IPS-18c (cell line): ENCODE results near the gene GKN2.

Experiments used
- H3K4me3 ChIP-seq: 2 replicates; pipeline ENCODE4 v1.7.0; 2013; ENCODE audit warnings: low read depth, mild to moderate bottlenecking, low read length, moderate library complexity; ENCODE audit not compliant: insufficient read depth
- H3K9me3 ChIP-seq: one replicate; pipeline ENCODE4 v1.6.1; 2013; ENCODE audit warnings: mild to moderate bottlenecking, low read length, moderate library complexity; ENCODE audit not compliant: control insufficient read depth, insufficient read depth

GKN2 gene, protein sequence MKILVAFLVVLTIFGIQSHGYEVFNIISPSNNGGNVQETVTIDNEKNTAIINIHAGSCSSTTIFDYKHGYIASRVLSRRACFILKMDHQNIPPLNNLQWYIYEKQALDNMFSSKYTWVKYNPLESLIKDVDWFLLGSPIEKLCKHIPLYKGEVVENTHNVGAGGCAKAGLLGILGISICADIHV

DNA sequence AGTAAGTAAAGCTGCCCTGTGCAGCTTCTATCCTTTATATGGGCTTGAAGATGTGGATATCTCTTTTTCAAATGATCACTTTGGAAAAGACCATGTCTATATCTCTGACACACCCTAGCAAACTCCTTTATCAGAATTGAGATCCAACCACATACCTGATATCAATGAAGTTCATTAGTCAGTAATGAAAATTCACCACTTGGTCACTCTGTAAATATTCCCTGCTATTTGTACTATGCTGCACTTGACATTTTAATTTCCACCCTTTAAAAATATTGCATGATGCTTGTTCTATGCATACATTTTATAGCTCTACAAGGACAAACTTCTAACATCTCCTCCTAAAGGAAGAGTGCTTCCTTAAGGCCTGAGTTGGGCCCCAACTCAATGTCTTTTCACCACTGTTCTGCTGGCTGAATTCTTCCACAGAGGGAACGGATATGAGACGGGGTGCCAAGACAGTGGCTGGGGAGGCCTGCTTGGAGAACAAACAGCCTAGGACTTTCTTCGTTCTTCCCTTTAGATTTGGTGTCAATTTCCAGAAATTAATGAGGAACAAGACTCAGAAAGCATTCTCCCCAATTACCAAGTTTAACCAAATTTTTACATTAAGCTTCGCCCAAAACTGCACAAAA lies at the start of gene GKN2:
TSS of gene GKN2 (minus strand) at position 7 of the 635 bp plus-strand sequence. CDS start 32 bp downstream, outside the sequence.
- no peak within 1 kb of the TSS for H3K4me3 ChIP-seq
- no peaks in the 10 kb centered on the region for H3K9me3 ChIP-seq

DNA sequence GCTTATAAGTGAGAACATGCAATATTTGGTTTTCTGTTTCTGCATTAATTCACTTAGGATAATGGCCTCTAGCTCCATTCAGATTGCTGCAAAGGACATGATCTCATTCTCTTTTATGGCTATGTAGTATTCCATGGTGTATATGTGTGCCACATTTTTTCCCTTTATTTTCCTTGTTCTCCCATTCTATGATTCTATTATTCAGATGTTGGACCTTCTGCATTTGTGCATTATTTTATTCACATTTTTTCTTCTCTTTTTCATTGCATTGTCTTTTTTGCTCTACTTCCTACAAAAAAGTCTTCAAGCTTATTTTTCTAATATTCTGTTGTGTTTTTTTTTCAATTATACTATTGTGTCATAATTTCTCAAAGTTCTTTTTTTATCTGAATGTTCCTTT lies 49.2 kb upstream of the GKN2 start:
- H3K4me3 ChIP-seq, result no peak overlapping the region
- H3K9me3 ChIP-seq, result peaks cover 2% of the 10 kb centered on the region

DNA sequence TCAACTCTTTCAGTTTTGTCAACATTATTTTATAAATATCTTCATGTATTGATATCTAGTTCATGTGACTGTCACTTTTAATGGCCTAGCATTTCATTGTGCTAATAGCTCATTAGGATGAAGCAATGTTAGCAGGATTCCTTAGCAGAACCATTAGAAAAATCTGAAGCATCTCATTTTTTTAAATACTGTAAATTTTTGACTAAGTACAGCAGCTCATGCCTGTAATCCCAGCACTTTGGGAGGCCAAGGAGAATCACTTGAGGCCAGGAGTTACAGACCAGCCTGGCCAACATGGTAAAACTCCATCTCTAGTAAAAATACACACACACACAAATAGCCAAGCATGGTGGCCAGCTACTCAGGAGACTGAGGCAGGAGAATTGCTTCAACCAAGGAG lies 44.7 kb upstream of the GKN2 start:
- H3K4me3 ChIP-seq, result no peak overlapping the region
- peaks cover 2% of the 10 kb centered on the region for H3K9me3 ChIP-seq

DNA sequence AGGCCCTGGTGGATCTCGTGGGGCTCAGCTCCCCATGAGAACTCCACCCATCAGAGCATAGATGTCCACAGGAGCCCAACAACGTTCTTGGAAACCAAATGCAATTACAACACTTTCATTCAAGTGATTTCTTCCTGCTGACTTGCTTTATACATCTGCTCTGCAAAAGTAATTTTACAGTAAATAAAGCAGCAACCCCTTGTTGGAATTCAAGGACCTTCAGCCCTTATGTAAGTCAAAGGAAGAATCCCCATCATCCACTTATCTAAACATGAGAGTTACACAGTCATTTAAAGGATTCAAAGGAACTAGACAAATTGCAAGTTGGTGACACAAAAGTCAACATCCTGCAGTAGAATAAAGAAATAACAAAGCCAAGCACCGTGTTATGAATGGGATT lies 43.2 kb upstream of the GKN2 start:
- H3K9me3 ChIP-seq, result peaks cover 2% of the 10 kb centered on the region
- H3K4me3 ChIP-seq, result no peak overlapping the region

DNA sequence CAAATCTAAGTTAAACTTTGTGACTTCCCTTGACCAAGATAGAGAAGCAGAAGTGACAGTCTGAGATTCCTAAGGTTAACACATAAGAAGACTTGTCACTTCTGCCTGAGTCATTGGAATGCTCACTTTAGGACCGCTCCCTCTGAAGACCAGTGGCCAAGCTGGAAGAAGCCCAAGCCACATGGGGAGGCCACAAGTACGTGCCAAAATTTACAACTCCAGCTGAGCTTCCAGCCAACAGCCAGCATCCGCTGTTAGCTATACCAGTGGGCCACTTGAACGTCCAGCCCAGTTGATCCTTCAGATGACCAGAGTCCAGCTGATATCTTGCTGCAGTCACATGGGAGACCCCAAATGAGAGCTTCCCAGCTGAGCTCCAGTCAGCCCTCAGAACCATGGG lies 42.2 kb upstream of the GKN2 start:
- no peak overlapping the region for H3K4me3 ChIP-seq
- no peaks in the 10 kb centered on the region for H3K9me3 ChIP-seq

DNA sequence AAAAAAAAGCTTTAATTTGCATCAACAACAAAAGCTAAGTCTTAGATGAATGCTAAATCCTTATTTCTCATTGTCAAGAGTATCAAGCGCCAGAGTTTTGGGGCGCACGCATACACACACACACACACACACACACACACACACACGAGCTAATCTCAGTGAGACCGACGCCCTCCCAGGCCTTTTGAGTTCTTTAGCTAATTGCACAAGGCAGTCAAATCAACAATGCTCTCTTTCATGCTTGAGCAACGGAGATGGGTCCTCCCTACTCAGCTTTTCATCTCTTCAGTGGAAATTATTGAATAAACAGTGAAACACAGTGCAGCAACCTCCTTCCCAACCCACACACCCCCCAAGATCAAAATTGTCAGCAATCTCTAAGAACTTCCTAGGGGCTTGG lies 41.0 kb upstream of the GKN2 start:
- Histone ChIP-seq H3K9me3 (no peaks in the 10 kb centered on the region), H3K4me3 (no peak overlapping the region)

DNA sequence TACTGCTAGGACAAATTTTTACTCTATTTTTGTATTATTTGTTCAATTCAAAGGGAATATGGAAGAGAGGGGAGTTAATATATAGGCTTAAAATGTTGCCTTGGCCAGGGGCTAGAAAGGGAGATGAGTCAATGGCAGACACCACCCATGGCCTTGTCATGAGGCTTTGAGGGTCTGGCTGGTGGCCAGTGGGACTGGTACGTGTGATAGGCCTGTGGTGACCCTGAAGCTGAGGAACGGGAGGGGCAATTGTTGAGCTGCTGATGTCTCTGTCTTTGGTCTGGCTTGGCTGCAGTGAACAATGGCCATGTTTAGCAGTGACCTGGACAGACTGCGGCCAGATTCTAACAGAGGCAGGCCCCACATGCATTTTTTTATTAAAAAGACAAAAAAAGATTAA lies 40.2 kb upstream of the GKN2 start:
- Histone ChIP-seq H3K9me3 (no peaks in the 10 kb centered on the region), H3K4me3 (no peak overlapping the region)

DNA sequence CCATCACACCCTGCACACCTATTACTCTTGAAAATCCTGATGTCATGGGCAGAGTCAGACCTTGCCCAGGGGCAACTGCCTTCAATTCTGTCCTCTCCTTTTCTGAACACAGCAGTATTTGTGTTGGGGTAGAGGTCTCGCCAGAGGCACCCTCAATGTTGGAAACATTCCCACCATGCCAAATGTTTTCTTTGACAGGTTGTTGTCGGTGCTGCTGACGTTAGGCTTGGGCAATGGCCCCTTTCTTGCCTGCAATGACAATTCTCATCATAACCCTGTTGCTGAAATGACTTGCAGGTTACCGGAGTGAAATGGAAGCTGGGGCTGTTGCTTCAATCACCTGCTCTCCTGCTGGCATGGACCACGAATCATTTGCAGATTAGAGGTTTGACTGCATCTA lies 39.6 kb upstream of the GKN2 start:
- Histone ChIP-seq H3K9me3 (no peaks in the 10 kb centered on the region), H3K4me3 (no peak overlapping the region)

DNA sequence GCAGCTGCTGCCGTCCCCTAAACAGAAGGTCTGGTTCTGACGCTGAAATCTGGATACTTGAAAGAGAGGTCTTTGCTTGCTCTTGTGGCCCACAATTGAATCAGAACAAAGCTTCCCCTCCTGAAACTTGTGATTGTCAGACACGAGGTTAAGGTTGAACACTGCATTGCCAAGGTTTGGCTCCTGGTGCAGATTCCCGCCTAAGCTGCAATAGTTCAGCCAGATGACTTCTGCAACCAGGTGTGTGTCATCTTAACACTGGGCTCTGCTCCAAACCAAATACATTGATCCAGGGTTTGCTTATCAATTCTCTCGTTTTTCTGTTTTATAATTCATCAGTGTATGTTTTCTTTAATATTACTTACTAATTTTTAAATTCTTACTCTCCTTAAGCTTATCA lies 36.3 kb upstream of the GKN2 start:
- no peaks in the 10 kb centered on the region for H3K9me3 ChIP-seq
- H3K4me3 ChIP-seq, result no peak overlapping the region

DNA sequence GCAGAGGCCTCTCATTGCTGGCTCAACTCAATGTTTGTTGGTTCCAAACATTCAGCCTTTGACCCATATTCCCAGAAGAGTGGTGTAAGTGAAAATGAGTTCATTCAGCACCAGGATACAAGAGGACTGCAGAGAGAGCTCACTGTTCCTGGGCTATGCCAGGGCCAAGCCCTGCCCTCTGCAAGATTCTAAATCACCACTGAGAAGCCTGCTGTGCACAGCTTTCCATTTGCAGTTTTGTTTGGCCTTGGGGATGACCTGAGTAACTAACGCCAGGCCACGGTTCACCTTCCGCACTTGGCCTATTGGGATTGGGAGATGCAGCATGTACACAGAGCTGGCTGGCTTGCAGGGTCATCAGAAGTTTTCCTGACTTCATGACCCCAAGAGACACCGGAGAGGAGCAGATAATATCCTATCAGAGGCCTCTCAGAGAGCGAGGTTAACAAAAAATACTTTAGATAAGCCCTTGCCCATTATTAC lies 34.4 kb upstream of the GKN2 start:
- H3K9me3 ChIP-seq, result no peaks in the 10 kb centered on the region

DNA sequence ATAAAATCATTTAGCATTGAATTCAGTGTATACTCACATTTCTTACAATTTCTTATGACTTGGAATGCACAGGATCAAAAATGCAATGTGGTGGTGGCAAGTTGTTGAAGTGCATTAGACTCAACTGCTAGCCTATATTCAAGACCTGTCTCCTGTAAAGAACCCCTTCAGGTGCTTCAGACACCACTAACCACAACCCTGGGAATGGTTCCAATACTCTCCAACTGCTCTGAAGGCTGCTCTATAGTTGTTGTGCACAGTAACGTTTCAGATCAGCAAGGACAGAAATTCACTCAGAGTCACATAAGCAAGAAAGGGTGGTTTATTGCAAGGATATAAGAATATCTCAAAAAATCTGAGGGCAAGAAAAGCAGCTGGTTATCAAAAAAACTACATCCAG lies 28.3 kb upstream of the GKN2 start:
- H3K4me3 ChIP-seq, result no peak overlapping the region
- H3K9me3 ChIP-seq, result no peaks in the 10 kb centered on the region

More for the DNA sequence above, 34.4 kb upstream of the GKN2 start:
- H3K4me3 ChIP-seq, result no peak overlapping the region

DNA sequence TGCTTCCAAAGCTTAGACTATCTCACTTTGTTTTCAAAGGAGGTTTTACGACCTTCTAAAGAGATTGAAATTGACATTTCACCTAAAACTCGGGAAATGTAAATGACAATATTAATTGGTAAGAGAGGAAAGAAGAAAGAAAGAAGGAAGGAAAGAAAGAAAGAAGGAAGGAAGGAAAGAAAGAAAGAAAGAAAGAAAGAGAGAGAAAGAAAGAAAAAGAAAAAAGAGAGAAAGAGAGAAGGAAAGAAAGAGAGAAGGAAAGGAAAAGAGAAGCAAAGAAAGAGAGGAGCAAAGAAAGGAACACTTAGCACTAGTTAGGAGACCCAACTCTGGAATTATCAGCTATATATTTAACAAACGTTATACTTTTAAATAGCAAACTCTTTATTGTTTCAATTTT lies 25.4 kb upstream of the GKN2 start:
- H3K4me3 ChIP-seq, result no peak overlapping the region
- H3K9me3 ChIP-seq, result no peaks in the 10 kb centered on the region

DNA sequence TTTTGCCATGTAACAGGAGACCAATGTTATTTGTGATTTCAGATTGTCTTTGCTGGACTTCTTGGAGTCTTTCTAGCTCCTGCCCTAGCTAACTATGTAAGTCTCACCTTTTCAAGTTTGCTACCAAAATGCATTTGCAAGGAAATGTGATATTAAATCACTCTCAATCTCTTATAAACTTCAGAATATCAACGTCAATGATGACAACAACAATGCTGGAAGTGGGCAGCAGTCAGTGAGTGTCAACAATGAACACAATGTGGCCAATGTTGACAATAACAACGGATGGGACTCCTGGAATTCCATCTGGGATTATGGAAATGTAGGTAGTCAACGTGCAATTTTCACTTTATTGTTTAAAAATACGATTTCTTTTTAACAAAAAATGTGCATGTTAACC lies 24.8 kb upstream of the GKN2 start:
- H3K9me3 ChIP-seq, result no peaks in the 10 kb centered on the region
- H3K4me3 ChIP-seq, result no peak overlapping the region

DNA sequence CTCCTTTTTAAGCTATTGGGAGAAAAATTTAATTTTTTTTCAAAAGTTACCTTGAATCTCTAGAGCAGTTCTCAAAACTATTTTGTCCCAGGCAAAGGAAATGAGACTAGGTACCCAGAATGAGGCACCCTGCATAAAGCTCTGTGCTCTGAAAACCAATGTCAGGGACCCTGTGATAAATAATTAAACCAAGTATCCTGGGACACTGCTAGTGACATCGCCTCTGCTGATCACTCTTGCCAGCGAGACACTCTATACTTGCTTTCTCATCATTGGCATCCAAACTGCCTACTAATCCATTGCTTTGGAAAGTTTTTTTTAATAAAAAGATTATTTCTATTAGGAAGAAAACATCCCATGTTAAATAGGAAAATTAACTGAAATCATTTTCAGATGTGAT lies 23.2 kb upstream of the GKN2 start:
- no peaks in the 10 kb centered on the region for H3K9me3 ChIP-seq
- H3K4me3 ChIP-seq, result no peak overlapping the region

DNA sequence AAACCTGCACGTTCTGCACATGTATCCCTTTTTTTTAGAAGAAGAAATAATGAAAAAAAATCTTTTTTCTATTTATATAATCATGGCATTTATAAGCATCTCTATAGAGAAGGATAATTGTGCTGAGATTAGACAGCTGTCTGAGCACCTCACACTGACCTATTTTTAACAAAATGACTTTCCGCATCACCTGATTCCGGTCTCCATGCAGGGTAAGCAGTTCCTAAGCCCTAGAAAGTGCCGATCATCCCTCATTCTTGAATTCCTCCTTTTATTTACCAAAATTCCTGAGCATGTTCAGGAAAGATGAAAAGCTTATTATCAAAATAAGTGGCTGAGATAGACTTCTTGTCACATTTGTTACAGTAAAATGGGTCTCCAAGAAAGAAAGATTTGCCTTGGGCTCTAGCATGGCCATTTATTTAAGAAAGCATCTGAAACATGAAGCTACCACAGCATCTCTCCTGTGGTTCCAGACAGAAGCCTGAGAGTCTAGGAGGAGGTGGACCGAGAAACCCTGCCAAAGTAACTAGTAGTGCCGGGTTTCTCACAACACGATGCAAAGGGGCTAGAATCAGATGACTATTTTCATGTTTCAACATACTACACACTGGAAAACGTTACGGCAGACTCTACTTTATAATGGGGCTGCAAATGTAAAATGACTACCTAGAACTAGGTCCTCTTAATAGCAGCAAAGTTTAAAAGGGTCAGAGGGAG lies 22.4 kb upstream of the GKN2 start:
- no peaks in the 10 kb centered on the region for H3K9me3 ChIP-seq
- H3K4me3 ChIP-seq, result no peak overlapping the region

DNA sequence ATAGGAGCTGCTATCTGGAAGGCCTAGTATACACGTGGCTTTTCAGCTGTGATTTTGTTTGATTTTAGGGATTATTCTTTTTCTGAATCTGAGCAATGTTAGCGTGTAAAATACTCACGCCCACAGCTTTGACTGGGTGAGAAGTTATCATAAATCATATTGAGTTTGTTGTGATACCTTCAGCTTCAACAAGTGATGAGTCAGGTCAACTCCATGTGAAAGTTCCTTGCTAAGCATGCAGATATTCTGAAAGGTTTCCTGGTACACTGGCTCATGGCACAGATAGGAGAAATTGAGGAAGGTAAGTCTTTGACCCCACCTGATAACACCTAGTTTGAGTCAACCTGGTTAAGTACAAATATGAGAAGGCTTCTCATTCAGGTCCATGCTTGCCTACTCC lies 21.6 kb upstream of the GKN2 start, which contains the start of gene GKN1:
TSS of gene GKN1 (plus strand) at position 386 of the 400 bp plus-strand sequence. CDS start 42 bp downstream, outside the sequence.
- Histone ChIP-seq H3K9me3 (no peaks in the 10 kb centered on the region), H3K4me3 (no peak within 1 kb of the TSS)

DNA sequence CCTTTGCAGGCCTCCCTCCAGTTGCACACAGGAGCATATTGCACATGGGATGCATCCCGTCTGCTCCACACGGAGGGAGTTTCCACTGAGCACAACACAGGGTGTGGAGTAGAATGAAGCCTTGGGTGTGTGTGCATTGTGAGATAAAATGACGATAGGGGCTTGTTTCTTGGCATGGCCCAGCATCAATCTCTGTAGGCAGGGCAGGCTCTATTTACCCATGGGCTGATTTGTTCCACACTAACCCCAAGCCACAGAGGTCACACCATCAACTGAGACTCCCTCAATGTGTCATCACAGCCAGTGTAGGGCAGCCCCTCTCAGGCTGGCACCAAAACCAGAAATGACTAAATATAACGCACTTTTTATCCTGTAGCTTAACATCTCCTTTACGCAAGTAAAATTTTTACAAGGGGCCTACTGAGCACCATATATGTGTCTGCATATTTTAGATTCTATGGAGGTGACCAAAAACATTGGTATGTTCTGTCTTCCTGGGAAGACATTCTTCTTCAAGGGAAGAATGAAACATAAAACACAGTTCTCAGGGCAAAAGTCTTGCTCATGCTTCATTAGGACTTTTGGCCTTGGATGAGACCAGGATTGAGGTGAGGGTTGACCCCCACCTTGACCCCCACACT lies 19.0 kb upstream of the GKN2 start:
- Histone ChIP-seq H3K9me3 (no peaks in the 10 kb centered on the region), H3K4me3 (no peak overlapping the region)
